H1 (cell line): ENCODE data around the gene SMYD3. TPM values are rescaled to one million over a fixed set of nuclear protein-coding genes. Genes with fewer than 3 reads are reported as not detected.

Experiments
- CTCF ChIA-PET: fragments of 300-600 bp; sonication (Branson Sonifier 250); formaldehyde crosslinking; loops from one replicate; lab custom pipeline; 2021; ENCODE audit not compliant: partially characterized antibody; lab: Charles Lee
- POLR2A ChIA-PET: fragments of 300-600 bp; sonication (Branson Sonifier 250); formaldehyde crosslinking; loops from one replicate; lab custom pipeline; 2021; ENCODE audit warnings: inconsistent platforms; ENCODE audit not compliant: partially characterized antibody; lab: Charles Lee
- DNase-seq, 2 experiments: peaks; one replicate each; pipeline versions ENCODE4 v3.0.0 to v3.0.0-alpha.2; 2010 to 2022; ENCODE audit warnings: low spot score in 2 of 2, low read depth in 1 of 2, mixed read lengths in 1 of 2
- FAIRE-seq: peaks from 2 replicates; lab custom pipeline; 2011; peaks lifted over from hg19 to GRCh38; lab: Jason Lieb, UNC
- H2AFZ ChIP-seq: 2 replicates; pipeline ENCODE4 v1.8.1; 2012; ENCODE audit warnings: low read length, inconsistent platforms
- H2AK5ac ChIP-seq: 2 replicates; pipeline ENCODE4 v1.6.1; 2013; ENCODE audit warnings: low read depth, low read length
- H2BK120ac ChIP-seq: replicated peaks from 2 replicates; pipeline ENCODE3; 2013; ENCODE audit warnings: low read depth, low read length, inconsistent platforms
- H2BK12ac ChIP-seq: 2 replicates; pipeline ENCODE4 v1.6.1; 2013; ENCODE audit warnings: low read depth, low read length
- H2BK15ac ChIP-seq: 2 replicates; pipeline ENCODE4 v1.6.1; 2013; ENCODE audit warnings: low read length
- H2BK20ac ChIP-seq: 2 replicates; pipeline ENCODE4 v1.6.1; 2013; ENCODE audit warnings: low read length
- H2BK5ac ChIP-seq: 2 replicates; pipeline ENCODE4 v1.6.1; 2013; ENCODE audit warnings: low read depth, low read length
- H3K14ac ChIP-seq: 2 replicates; pipeline ENCODE4 v1.6.1; 2013; ENCODE audit warnings: inconsistent platforms; ENCODE audit not compliant: insufficient read length
- H3K18ac ChIP-seq: 2 replicates; pipeline ENCODE4 v1.6.1; 2013; ENCODE audit warnings: low read length; ENCODE audit errors: extremely low read depth
- H3K23ac ChIP-seq: 2 replicates; pipeline ENCODE4 v1.6.1; 2013; ENCODE audit warnings: inconsistent platforms; ENCODE audit not compliant: insufficient read length
- H3K23me2 ChIP-seq: 2 replicates; pipeline ENCODE4 v1.6.1; 2013; ENCODE audit warnings: low read depth, low read length
- H3K27ac ChIP-seq: 2 replicates; pipeline ENCODE4 v1.6.1; 2011; ENCODE audit warnings: low read depth, low read length, inconsistent platforms
- H3K27me3 ChIP-seq, 4 experiments: replicated peaks in 1 of 4; 1 replicate in 1 of 4; 2 replicates in 3 of 4; pipeline versions ENCODE4 v1.6.1 to v1.8.1; 2011 to 2013; ENCODE audit warnings: low read length in 3 of 4, mild to moderate bottlenecking in 3 of 4, inconsistent platforms in 2 of 4, mixed read lengths in 2 of 4, moderate library complexity in 1 of 4; ENCODE audit not compliant: control insufficient read depth in 3 of 4, insufficient read depth in 3 of 4; ENCODE audit errors: extremely low read depth in 1 of 4
- H3K36me3 ChIP-seq, 4 experiments: 2 replicates each; pipeline versions ENCODE4 v1.6.1 to v1.8.1; 2011 to 2013; ENCODE audit warnings: mild to moderate bottlenecking in 4 of 4, low read length in 3 of 4, moderate library complexity in 2 of 4, control low read depth in 1 of 4, inconsistent platforms in 1 of 4; ENCODE audit not compliant: insufficient read depth in 4 of 4, control insufficient read depth in 2 of 4
- H3K4ac ChIP-seq: replicated peaks from 2 replicates; pipeline ENCODE3; 2013; ENCODE audit warnings: low read length, low read depth, mixed read lengths, inconsistent platforms; ENCODE audit not compliant: insufficient read length
- H3K4me1 ChIP-seq, 4 experiments: replicated peaks in 1 of 4; 1 replicate in 1 of 4; 2 replicates in 3 of 4; pipeline versions ENCODE4 v1.6.1 to v1.8.1; 2011 to 2013; ENCODE audit warnings: low read length in 3 of 4, inconsistent platforms in 2 of 4, mixed read lengths in 1 of 4; ENCODE audit not compliant: insufficient read depth in 4 of 4, control insufficient read depth in 3 of 4
- H3K4me2 ChIP-seq, 2 experiments: 2 replicates each; pipeline versions ENCODE4 v1.6.1 to v1.8.1; 2011 to 2013; ENCODE audit warnings: low read depth in 2 of 2, low read length in 2 of 2, control low read depth in 1 of 2, inconsistent platforms in 1 of 2, mild to moderate bottlenecking in 1 of 2; ENCODE audit not compliant: insufficient read depth in 1 of 2
- H3K4me3 ChIP-seq, 4 experiments: fragments of 200-600, 300-600 bp in 1 of 4; sonication (generic), shearing (Covaris generic), sonication (Bioruptor Twin) in 1 of 4; 2 replicates each; pipeline versions ENCODE4 v1.5.1 to v1.8.1; 2011 to 2016; ENCODE audit warnings: low read length in 4 of 4, low read depth in 3 of 4, control low read depth in 2 of 4, inconsistent platforms in 2 of 4, mild to moderate bottlenecking in 2 of 4, mixed read lengths in 1 of 4, moderate library complexity in 1 of 4; ENCODE audit not compliant: insufficient read depth in 2 of 4; ENCODE audit errors: extremely low read depth in 1 of 4
- H3K56ac ChIP-seq: replicated peaks from 2 replicates; pipeline ENCODE3; 2013; ENCODE audit warnings: low read depth, mild to moderate bottlenecking, mixed read lengths, low read length, inconsistent platforms; ENCODE audit not compliant: insufficient read length
- H3K79me1 ChIP-seq: 2 replicates; pipeline ENCODE4 v1.6.1; 2013; ENCODE audit warnings: low read depth, low read length, control low read depth
- H3K79me2 ChIP-seq, 2 experiments: 2 replicates each; pipeline versions ENCODE4 v1.6.1 to v1.8.1; 2012 to 2013; ENCODE audit warnings: low read length in 2 of 2, mild to moderate bottlenecking in 2 of 2, inconsistent platforms in 1 of 2; ENCODE audit not compliant: insufficient read depth in 2 of 2, control insufficient read depth in 1 of 2
- H3K9ac ChIP-seq, 4 experiments: replicated peaks in 1 of 4; 1 replicate in 1 of 4; 2 replicates in 3 of 4; pipeline versions ENCODE4 v1.6.1 to v1.8.1; 2011 to 2013; ENCODE audit warnings: low read depth in 3 of 4, low read length in 3 of 4, control low read depth in 2 of 4, mild to moderate bottlenecking in 2 of 4, moderate library complexity in 2 of 4, inconsistent platforms in 1 of 4; ENCODE audit errors: extremely low read depth in 1 of 4
- H3K9me3 ChIP-seq, 2 experiments: 2 replicates each; pipeline versions ENCODE4 v1.6.1 to v1.8.1; 2012 to 2013; ENCODE audit warnings: mild to moderate bottlenecking in 2 of 2, moderate library complexity in 2 of 2, control low read depth in 1 of 2, inconsistent platforms in 1 of 2, low read depth in 1 of 2, low read length in 1 of 2, mixed read lengths in 1 of 2; ENCODE audit not compliant: insufficient read depth in 2 of 2
- H4K20me1 ChIP-seq, 2 experiments: replicated peaks in 1 of 2; 2 replicates each; pipeline versions ENCODE3 to v1.8.1; 2011 to 2013; ENCODE audit warnings: inconsistent platforms in 2 of 2, low read length in 2 of 2, mild to moderate bottlenecking in 1 of 2; ENCODE audit not compliant: insufficient read depth in 2 of 2, control insufficient read depth in 1 of 2
- H4K5ac ChIP-seq: 2 replicates; pipeline ENCODE4 v1.6.1; 2013; ENCODE audit warnings: low read length, low read depth, mixed read lengths, inconsistent platforms; ENCODE audit not compliant: insufficient read length
- H4K8ac ChIP-seq: 2 replicates; pipeline ENCODE4 v1.8.0; 2013; ENCODE audit warnings: mild to moderate bottlenecking, moderate library complexity, low read length, inconsistent platforms; ENCODE audit not compliant: insufficient read depth; ENCODE audit errors: extremely low read depth
- H4K91ac ChIP-seq: replicated peaks from 2 replicates; pipeline ENCODE3; 2013; ENCODE audit warnings: low read length, mixed read lengths, inconsistent platforms; ENCODE audit not compliant: insufficient read length
- CBX5 ChIP-seq: fragments of 300-800, 300-1000 bp; sonication (generic); IDR thresholded peaks from 2 replicates; pipeline ENCODE4 v1.7.1; 2016; ENCODE audit warnings: antibody characterized with exemption, low read length, low read depth
- CBX8 ChIP-seq: fragments of 300-800, 300-1000 bp; sonication (generic); IDR thresholded peaks from 2 replicates; pipeline ENCODE4 v1.7.1; 2016; ENCODE audit warnings: low read depth, low read length, borderline replicate concordance
- CREB1 ChIP-seq: IDR thresholded peaks from 2 replicates; pipeline ENCODE4 v1.6.1; 2012; ENCODE audit warnings: inconsistent platforms
- EP300 ChIP-seq, 2 experiments: IDR thresholded peaks; 1 replicate in 1 of 2; 2 replicates in 1 of 2; pipeline ENCODE4 v1.6.1; 2011 to 2012; ENCODE audit warnings: low read depth in 2 of 2, low read length in 2 of 2, mild to moderate bottlenecking in 2 of 2, borderline replicate concordance in 1 of 2, inconsistent platforms in 1 of 2, moderate library complexity in 1 of 2
- JUND ChIP-seq: IDR thresholded peaks from 2 replicates; pipeline ENCODE4 v1.6.1; 2011; ENCODE audit warnings: mild to moderate bottlenecking, improper control_type of control experiment, low read length
- NANOG ChIP-seq: IDR thresholded peaks from 2 replicates; pipeline ENCODE4 v1.6.1; 2011; ENCODE audit warnings: low read length, low read depth, mild to moderate bottlenecking, inconsistent platforms; ENCODE audit not compliant: insufficient read depth, poor library complexity, severe bottlenecking
- PHF8 ChIP-seq: fragments of 200-600 bp; sonication (generic); conservative IDR thresholded peaks from 2 replicates; pipeline ENCODE4 v1.7.1; 2012; ENCODE audit warnings: low read depth, mild to moderate bottlenecking, inconsistent platforms, low read length, moderate library complexity
- RBBP5 ChIP-seq: IDR thresholded peaks from 2 replicates; pipeline ENCODE4 v1.7.1; 2012; ENCODE audit warnings: low read depth, mild to moderate bottlenecking, inconsistent platforms, low read length, moderate library complexity, borderline replicate concordance
- RNF2 ChIP-seq: fragments of 200-900, 300-1000 bp; sonication (generic); IDR thresholded peaks from 2 replicates; pipeline ENCODE4 v1.7.1; 2016; ENCODE audit warnings: borderline replicate concordance, low read depth, mild to moderate bottlenecking, antibody characterized with exemption, low read length; ENCODE audit not compliant: poor library complexity, severe bottlenecking; ENCODE audit errors: missing control alignments
- SIRT6 ChIP-seq: IDR thresholded peaks from one replicate; pipeline ENCODE4 v1.7.1; 2012; ENCODE audit warnings: low read length, inconsistent platforms
- SP1 ChIP-seq: IDR thresholded peaks from 2 replicates; pipeline ENCODE4 v1.6.1; 2011; ENCODE audit warnings: low read depth, low read length
- SRF ChIP-seq: IDR thresholded peaks from 2 replicates; pipeline ENCODE4 v1.6.1; 2011; ENCODE audit warnings: mild to moderate bottlenecking, low read depth, low read length, moderate library complexity
- TEAD4 ChIP-seq: IDR thresholded peaks from 2 replicates; pipeline ENCODE4 v1.6.1; 2012; ENCODE audit warnings: low read depth, low read length, inconsistent platforms, mixed read lengths
- WGBS, 2 experiments: shearing (Covaris generic) in 1 of 2; methylation state at CpG; one replicate each; pipeline versions ENCODE4 v1.1.6 to v1.1.7; 2013 to 2015; ENCODE audit warnings: low lambda C conversion rate in 2 of 2, mixed read lengths in 2 of 2, inconsistent platforms in 1 of 2, low coverage in 1 of 2, missing lambda C conversion rate in 1 of 2; ENCODE audit not compliant: insufficient replicate concordance in 2 of 2, insufficient coverage in 1 of 2, insufficient read length in 1 of 2; ENCODE audit errors: extremely low coverage in 1 of 2, missing lambda C conversion rate in 1 of 2; 5-methylcytosine and 5-hydroxymethylcytosine counted together
- polyA plus RNA-seq, 7 experiments: library from polyadenylated mRNA; depleted of rRNA in 3 of 7; stranded (reverse) in 5 of 7; unstranded in 2 of 7; fragments of >200 nt in 5 of 7; fragments of 200-250 nt in 2 of 7; gene quantifications; 1 replicate in 5 of 7; 2 replicates in 1 of 7; 4 replicates in 1 of 7; pipeline versions ENCODE4 v1.2.1 to v1.2.3, GENCODE V29; 2011 to 2013; ENCODE audit warnings: missing spikeins in 2 of 7, mixed read lengths in 2 of 7
- total RNA-seq: library from RNA; stranded (reverse); fragmentation: NEBNext Ultra II Directional; extraction: Animal tissue kit (Norgen Biotek cat#: 25700); gene quantifications from 2 replicates; pipeline ENCODE4 v1.2.1, GENCODE V29; 2021
- TF ChIP-seq, protein P1 (sequence below): IDR thresholded peaks from 2 replicates; pipeline ENCODE4 v1.6.1; 2011; ENCODE audit warnings: low read length, improper control_type of control experiment

The SMYD3 gene
- total and polyA plus RNA-seq, 2 of the 8 experiments (the other 6 are each of a cell fraction or from before 2014, with no cell fraction given), result 17.3 to 25.4 TPM

DNA sequence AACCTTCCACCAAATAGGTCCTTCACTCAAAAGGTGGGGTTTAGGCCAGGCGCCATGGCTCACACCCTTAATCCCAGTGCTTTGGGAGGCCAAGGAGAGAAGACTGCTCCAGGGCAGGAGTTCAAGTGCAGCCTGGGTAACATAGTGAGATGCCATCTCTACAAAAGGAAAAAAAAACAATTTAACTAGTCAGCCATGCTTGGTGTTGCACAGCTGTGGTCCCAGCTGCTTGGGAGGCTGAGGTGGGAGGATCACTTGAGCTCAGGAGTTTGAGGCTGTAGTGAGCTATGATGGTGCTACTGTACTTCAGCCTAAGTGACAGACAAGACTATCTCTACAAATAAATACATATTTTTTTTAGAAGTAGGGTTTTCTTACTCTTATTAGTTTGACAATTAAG lies 734.8 kb downstream of the SMYD3 start:
- WGBS, 2 experiments, result 93% methylated on average over 1 of the region's 1 CpG; no CpG with 5 or more reads in 1 of the 2 experiments
- no peak overlapping the region for H3K14ac ChIP-seq
- H3K4ac ChIP-seq, result no peak overlapping the region
- H4K20me1 ChIP-seq, result no peaks in the 10 kb centered on the region
- H3K23ac ChIP-seq, result no peak overlapping the region
- no peak overlapping the region for H3K4me2 ChIP-seq
- no peak for DNase-seq
- H3K4me3 ChIP-seq, result no peak overlapping the region
- no peak overlapping the region for H3K9ac ChIP-seq
- no peaks in the 10 kb centered on the region for H3K79me2 ChIP-seq
- H2BK15ac ChIP-seq, result no peak overlapping the region
- no peak overlapping the region for H4K5ac ChIP-seq
- no peak overlapping the region for H3K27ac ChIP-seq
- H2BK5ac ChIP-seq, result no peak overlapping the region
- no peaks in the 10 kb centered on the region for H3K27me3 ChIP-seq
- no peaks in the 10 kb centered on the region for H3K23me2 ChIP-seq
- no peak overlapping the region for H2AFZ ChIP-seq
- no peak overlapping the region for H3K56ac ChIP-seq
- H2BK20ac ChIP-seq, result no peak overlapping the region
- no peaks in the 10 kb centered on the region for H3K79me1 ChIP-seq
- CTCF ChIA-PET, result no interaction called here
- no peaks in the 10 kb centered on the region for H3K4me1 ChIP-seq
- no peak overlapping the region for H2BK12ac ChIP-seq
- no peak overlapping the region for H4K8ac ChIP-seq
- H3K18ac ChIP-seq, result no peak overlapping the region
- POLR2A ChIA-PET, result no interaction called here
- no peak overlapping the region for H2AK5ac ChIP-seq
- H3K9me3 ChIP-seq, result no peaks in the 10 kb centered on the region
- FAIRE-seq, result no peak
- no peak overlapping the region for H2BK120ac ChIP-seq
- no peak overlapping the region for H4K91ac ChIP-seq
- H3K36me3 ChIP-seq, result no peaks in the 10 kb centered on the region
- TF ChIP-seq NANOG, result no peak
- no peak for TF ChIP-seq SIRT6
- no peak for TF ChIP-seq CREB1
- no peak for TF ChIP-seq RNF2
- TF ChIP-seq EP300 (IDR thresholded peaks at IDR 0.05; ENCODE audit: borderline replicate concordance in 1 of 2, low read depth in 2 of 2, low read length in 2 of 2), result no peak
- no peak for TF ChIP-seq PHF8
- TF ChIP-seq TEAD4, result no peak
- TF ChIP-seq SP1, result no peak
- TF ChIP-seq CBX8, result no peak
- TF ChIP-seq RBBP5, result no peak
- TF ChIP-seq CBX5, result no peak
- TF ChIP-seq, protein P1, sequence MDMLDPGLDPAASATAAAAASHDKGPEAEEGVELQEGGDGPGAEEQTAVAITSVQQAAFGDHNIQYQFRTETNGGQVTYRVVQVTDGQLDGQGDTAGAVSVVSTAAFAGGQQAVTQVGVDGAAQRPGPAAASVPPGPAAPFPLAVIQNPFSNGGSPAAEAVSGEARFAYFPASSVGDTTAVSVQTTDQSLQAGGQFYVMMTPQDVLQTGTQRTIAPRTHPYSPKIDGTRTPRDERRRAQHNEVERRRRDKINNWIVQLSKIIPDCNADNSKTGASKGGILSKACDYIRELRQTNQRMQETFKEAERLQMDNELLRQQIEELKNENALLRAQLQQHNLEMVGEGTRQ, result no peak
- no peak for TF ChIP-seq JUND
- TF ChIP-seq SRF, result no peak
